Osteocyte (in vitro differentiated cells): Measurements from ENCODE around the gene KCTD12. TPM values are rescaled to one million over a fixed set of nuclear protein-coding genes. Genes with fewer than 3 reads are reported as not detected.

Experiments
- DNase-seq: peaks from one replicate; pipeline ENCODE4 v3.0.0; 2021; ENCODE audit warnings: mixed read lengths; ENCODE audit not compliant: unreplicated experiment; ENCODE audit errors: extremely low spot score
- H3K27ac Mint-ChIP-seq: one replicate; pipeline ENCODE4 v1.8.0; 2021; ENCODE audit warnings: mild to moderate bottlenecking, mixed read lengths; ENCODE audit not compliant: unreplicated experiment
- H3K27me3 Mint-ChIP-seq: one replicate; pipeline ENCODE4 v1.8.0; 2021; ENCODE audit warnings: mixed read lengths; ENCODE audit not compliant: unreplicated experiment
- H3K36me3 Mint-ChIP-seq: one replicate; pipeline ENCODE4 v1.8.0; 2021; ENCODE audit warnings: mixed read lengths; ENCODE audit not compliant: unreplicated experiment
- H3K4me1 Mint-ChIP-seq: one replicate; pipeline ENCODE4 v1.8.0; 2021; ENCODE audit warnings: mixed read lengths; ENCODE audit not compliant: unreplicated experiment
- H3K4me3 Mint-ChIP-seq: one replicate; pipeline ENCODE4 v1.8.0; 2021; ENCODE audit warnings: mild to moderate bottlenecking, moderate library complexity, mixed read lengths; ENCODE audit not compliant: unreplicated experiment
- H3K9me3 Mint-ChIP-seq: one replicate; pipeline ENCODE4 v1.8.0; 2021; ENCODE audit warnings: mixed read lengths; ENCODE audit not compliant: unreplicated experiment
- total RNA-seq: library from RNA; stranded (reverse); gene quantifications from 2 replicates; pipeline ENCODE4 v1.2.1, GENCODE V29; 2021
- TF ChIP-seq, protein P1 (sequence below): fragments of 200-600 bp; sonication (generic); IDR thresholded peaks from 2 replicates; pipeline ENCODE4 v1.5.0; 2021; ENCODE audit warnings: antibody characterized with exemption, mild to moderate bottlenecking, moderate library complexity

The KCTD12 gene
- total RNA-seq, 1 donor from 2014 or later = 36.3 TPM

DNA sequence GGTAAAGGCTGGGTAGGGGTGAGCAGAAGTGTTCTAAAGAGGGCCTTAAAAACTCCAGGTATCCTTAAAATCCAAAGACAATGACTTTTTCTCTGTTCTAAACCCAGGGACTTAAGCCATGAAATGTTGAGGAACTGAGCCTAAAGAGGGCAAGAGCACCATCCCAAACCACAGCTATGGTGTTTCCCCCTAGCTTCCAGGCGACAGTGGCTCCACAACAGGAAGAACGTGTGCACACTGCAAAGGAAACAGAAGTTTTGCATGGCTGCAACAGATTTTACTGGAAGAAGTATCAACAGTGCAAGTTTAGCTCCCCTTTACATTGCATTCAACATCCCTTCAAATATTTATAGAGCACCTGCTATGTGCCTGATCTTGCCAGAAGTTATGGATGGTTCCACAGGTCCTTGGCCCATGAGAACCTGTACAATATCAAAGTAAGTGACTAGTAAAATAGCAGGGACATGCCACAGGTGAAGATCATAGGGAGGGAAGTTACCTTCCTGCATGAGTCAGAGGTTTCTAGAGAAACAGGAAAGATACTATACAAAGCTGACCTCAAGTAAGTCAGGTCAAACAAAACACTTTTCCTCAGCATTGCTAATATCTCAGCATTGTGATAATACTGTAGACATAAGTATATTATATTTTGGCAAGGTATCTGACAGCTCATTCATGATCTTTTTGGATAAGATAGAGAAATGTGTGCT is 8.4 kb upstream of the KCTD12 start:
- peaks cover 3% of the 10 kb centered on the region for H3K36me3 Mint-ChIP-seq
- no peak for DNase-seq
- TF ChIP-seq, protein P1, sequence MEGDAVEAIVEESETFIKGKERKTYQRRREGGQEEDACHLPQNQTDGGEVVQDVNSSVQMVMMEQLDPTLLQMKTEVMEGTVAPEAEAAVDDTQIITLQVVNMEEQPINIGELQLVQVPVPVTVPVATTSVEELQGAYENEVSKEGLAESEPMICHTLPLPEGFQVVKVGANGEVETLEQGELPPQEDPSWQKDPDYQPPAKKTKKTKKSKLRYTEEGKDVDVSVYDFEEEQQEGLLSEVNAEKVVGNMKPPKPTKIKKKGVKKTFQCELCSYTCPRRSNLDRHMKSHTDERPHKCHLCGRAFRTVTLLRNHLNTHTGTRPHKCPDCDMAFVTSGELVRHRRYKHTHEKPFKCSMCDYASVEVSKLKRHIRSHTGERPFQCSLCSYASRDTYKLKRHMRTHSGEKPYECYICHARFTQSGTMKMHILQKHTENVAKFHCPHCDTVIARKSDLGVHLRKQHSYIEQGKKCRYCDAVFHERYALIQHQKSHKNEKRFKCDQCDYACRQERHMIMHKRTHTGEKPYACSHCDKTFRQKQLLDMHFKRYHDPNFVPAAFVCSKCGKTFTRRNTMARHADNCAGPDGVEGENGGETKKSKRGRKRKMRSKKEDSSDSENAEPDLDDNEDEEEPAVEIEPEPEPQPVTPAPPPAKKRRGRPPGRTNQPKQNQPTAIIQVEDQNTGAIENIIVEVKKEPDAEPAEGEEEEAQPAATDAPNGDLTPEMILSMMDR = no peak
- H3K4me3 Mint-ChIP-seq = no peak overlapping the region
- H3K27me3 Mint-ChIP-seq = peaks cover 68% of the 10 kb centered on the region
- H3K4me1 Mint-ChIP-seq = no peaks in the 10 kb centered on the region
- no peak overlapping the region for H3K27ac Mint-ChIP-seq
- H3K9me3 Mint-ChIP-seq = peaks cover 15% of the 10 kb centered on the region

DNA sequence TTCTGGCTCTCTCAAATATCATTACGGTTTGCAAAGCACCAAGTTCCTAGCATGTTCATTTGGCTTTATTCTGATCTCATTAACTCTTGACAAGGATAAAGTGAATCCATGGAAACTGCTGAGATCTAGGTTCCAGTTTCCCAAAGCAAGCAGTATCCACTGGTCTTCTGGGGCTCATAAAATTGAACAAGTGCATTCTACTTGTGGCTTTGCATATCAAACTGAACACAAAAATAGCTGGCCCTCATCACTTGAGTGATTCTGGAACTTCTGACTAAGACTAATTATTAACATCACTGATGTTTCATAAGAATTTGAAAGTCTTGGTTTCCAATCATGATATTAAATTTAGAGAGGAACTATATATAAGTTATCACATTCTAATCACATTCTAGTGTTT is 6.3 kb upstream of the KCTD12 start:
- TF ChIP-seq, protein P1 = no peak
- peaks cover under 1% of the 10 kb centered on the region for H3K4me1 Mint-ChIP-seq
- peaks cover 7% of the 10 kb centered on the region for H3K9me3 Mint-ChIP-seq

DNA sequence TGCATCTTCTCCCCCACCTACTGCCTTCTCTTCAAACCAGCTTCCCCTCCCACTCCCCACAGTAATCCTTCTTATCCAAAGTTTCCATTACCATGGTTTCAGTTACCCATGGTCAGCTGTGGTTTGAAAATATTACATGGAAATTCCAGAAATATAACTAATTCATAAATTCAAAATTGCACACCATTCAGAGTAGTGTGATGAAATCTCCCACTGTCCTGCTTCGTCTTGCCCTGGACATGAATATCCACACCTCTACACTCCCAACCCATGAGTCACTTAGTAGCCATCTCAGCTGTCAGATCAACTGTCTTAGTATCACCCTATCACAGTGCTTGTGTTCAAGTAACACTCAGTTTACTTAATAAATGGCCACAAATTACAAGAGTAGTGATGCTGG is 3.8 kb upstream of the KCTD12 start:
- Mint-ChIP-seq H3K4me1 (peaks cover 12% of the 10 kb centered on the region), H3K27ac (no peak overlapping the region), H3K27me3 (peaks cover 66% of the 10 kb centered on the region), H3K4me3 (no peak overlapping the region), H3K9me3 (no peaks in the 10 kb centered on the region), H3K36me3 (no peaks in the 10 kb centered on the region)
- TF ChIP-seq, protein P1 = no peak
- no peak for DNase-seq

More for the DNA sequence above, 6.3 kb upstream of the KCTD12 start:
- H3K27me3 Mint-ChIP-seq = peaks cover 77% of the 10 kb centered on the region
- H3K4me3 Mint-ChIP-seq = no peak overlapping the region
- H3K36me3 Mint-ChIP-seq = no peaks in the 10 kb centered on the region
- DNase-seq = no peak
- no peak overlapping the region for H3K27ac Mint-ChIP-seq

DNA sequence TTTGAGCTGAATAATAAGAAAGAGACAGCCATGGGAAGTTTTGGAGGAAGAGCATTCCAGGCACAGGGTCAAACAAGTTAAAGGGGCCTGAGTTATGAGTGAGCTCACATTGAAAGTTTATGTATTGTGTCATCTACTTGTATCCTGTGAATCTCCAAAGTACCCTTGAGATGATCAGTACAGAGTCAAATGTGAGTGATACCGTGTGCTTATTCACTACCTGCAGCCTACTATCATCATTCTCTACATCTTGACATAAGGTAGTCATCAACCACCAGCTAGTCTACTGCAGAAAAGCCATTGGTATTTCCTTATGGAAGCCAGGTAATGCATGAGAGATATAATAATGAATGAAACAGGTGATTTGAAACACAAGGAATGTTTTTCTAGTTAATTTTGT is 3.0 kb upstream of the KCTD12 start:
- peaks cover 18% of the 10 kb centered on the region for H3K4me1 Mint-ChIP-seq
- H3K27ac Mint-ChIP-seq = no peak overlapping the region
- TF ChIP-seq, protein P1 = no peak
- H3K9me3 Mint-ChIP-seq = no peaks in the 10 kb centered on the region
- peaks cover 66% of the 10 kb centered on the region for H3K27me3 Mint-ChIP-seq
- no peaks in the 10 kb centered on the region for H3K36me3 Mint-ChIP-seq
- no peak overlapping the region for H3K4me3 Mint-ChIP-seq
- no peak for DNase-seq

DNA sequence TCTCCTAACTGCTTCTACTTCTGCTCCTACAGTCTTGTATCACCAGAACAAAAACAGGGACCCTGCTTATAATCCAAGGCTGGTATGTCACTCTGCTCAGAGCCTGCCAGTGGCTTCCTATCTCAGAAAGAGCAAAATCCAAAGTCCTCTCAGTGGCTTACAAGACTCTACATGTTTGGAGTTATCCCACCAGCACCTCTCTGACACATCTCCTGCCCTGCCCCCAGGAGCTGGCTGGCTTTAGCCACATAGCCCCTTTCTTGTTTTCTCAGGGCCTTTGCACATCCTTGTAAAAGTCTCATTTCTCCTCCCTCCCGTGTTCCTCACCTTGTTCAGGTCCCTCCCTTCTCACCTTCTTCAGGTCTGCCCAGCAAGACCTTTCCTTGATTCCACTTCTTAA is 2.2 kb upstream of the KCTD12 start:
- Mint-ChIP-seq H3K27ac (no peak overlapping the region), H3K4me1 (peaks cover 20% of the 10 kb centered on the region), H3K36me3 (no peaks in the 10 kb centered on the region), H3K9me3 (no peaks in the 10 kb centered on the region), H3K27me3 (peaks cover 62% of the 10 kb centered on the region), H3K4me3 (no peak overlapping the region)
- TF ChIP-seq, protein P1 = no peak
- no peak for DNase-seq
